GM18507 (cell line): Measurements from ENCODE around the gene SYNGR1.

ENCODE experiments used
- DNase-seq: peaks from one replicate; pipeline ENCODE4 v3.0.0; 2011; ENCODE audit warnings: low read depth; ENCODE audit not compliant: insufficient read length; ENCODE audit errors: extremely low spot score
- FAIRE-seq: peaks from 2 replicates; lab custom pipeline; 2011; peaks lifted over from hg19 to GRCh38; lab: Jason Lieb, UNC

SYNGR1 gene

DNA sequence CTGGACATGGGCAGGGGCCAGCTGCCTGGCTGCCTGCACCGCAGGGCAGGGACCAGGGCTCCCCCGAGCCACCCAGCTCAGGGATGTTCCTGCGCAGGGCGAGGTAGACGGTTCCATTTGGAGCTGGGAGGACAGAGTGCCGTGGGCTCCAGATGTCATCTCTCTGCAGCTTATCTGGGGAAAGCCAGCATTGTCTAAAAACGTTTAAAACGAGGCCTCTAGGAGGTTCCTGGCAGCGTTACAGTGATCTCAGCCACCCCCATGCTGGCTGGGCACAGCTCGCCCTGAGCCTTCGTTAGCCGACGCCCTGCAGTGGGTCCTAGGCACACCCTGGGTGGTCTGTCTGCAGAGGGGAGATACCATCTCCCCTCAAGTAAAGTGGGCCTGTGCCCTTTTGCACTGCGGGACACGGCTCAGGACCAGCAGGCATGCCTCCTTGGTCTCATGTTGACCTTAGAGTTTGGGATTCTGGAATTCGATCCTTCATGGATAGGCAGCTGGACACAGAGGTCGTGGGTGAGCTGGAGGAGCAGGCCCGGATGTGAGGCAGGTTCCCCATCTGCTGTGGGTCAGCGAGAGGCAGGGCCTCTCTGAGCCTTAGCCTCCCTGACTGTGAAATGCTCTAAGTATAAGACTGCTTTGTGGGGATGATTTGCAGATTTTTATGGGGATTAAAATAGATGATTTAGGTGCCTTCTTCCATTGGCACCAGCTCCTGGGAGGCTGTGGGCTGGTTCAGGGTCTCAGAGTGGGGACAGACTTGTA lies 14.1 kb downstream of the SYNGR1 start:
- DNase-seq (no peak), FAIRE-seq (no peak)

DNA sequence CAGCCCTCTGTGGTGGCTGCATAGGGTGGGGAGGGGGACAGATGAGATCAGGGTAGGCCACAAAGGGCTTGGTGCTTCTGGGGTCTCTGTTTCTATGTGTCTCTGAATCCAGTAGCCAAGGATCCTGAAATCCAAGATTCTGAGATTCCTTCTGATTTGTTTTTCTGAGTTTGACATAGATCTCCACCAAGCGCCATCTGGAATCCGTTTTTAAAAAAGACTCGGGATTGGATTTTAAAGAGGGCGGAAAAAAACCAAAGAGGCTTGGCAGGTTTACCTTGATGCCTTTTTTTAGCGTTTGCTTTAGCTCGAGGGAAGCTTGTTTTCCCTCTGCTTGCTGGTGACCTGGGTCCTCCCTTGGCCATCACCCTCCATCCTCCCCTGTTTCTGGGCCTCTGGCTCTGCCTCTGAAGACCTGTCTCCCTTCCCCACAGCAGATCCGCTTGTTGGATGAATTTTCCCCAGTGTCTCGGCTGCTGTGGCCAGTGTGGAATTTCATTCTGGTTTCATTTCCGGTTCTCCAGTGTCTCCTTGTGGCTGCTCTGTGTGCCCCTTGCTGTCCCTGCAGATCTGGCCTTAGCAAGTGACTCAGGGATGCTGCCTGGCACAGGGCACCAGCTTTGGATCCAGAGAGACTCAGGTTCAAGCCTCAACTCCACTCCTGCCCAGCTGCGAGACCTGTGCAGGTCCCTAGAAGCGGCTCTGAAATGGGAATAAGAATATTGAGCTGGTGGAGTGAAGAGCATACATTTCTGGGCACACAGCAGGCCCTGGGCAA lies 15.1 kb downstream of the SYNGR1 start:
- no peak for DNase-seq
- FAIRE-seq, result no peak

DNA sequence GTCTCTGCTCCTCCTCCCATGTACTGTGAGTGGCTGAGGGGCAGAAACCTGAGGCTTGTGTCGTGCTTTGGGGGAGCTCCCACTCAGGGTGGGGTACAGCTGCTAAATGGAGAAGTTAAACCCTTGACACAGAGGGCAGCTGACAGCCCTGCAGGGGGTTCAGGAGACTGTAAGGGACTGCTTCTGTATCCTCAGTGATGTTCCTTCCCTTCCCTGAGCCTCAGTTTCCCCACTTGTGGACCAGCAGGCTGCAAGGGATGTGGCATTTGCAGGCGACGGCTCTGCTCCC lies 15.6 kb downstream of the SYNGR1 start:
- no peak for FAIRE-seq
- no peak for DNase-seq

DNA sequence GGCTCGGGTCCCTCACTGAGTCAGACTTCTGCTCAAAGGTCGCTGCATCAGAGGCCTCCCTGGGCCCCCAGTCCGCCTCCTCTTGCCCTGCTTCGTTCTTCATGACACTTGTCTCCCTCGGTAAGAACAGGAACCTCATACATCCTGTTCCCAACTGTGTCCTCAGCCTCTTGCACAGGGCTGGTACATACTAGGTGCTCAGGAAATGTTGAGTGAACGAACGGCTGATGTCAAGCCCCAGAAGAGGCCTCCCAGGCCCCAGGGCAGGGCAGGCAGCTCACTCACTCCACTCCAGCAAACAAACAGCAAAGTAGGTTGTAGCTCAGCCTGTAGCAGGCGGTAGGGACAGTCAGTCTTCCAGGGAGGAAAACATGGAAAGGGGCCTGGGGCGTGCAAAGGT lies 17.2 kb downstream of the SYNGR1 start:
- DNase-seq (no peak), FAIRE-seq (no peak)

DNA sequence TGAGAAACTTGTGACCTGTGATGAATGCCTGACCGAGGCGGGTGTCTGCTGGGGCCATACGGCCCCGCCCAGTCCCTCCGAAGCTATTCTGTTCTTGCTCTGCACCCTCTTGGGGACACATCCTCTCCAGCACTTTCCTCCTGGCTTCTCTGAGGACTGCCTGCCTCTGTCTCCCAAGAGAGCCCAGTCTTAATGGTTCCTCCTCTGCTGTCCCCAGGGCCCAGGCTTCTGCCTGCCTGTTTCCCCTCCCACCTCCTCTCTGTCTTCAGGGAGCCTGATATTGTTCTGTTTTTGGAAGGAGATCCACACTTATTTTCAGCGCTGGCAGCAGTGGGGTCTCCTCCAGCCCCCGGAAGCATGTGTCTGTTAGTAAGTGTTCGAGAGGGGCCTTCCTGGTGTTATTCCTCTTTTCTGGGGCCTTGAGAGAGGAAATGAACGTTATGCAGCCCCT lies 18.7 kb downstream of the SYNGR1 start:
- FAIRE-seq (no peak), DNase-seq (no peak)

DNA sequence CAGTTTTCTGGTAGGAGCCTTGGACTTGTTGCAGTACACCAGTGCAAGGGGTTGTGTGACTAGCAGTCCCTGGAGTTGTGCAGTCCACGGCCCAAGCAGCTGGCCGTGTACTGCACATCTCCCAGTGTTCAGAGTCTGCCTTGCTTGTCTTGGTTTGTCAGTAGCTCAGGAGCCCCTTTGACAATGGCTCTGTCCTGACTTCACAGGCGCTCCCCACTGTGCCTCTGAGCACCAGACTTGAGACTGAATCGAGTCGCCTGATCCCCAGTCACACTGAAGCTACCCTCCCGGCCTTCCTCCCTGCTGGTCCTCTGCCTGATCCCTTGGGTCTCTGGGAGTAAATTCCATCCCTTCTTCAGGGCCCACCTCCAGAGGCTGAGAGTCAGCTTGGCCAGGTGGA lies 19.4 kb downstream of the SYNGR1 start:
- no peak for FAIRE-seq

DNA sequence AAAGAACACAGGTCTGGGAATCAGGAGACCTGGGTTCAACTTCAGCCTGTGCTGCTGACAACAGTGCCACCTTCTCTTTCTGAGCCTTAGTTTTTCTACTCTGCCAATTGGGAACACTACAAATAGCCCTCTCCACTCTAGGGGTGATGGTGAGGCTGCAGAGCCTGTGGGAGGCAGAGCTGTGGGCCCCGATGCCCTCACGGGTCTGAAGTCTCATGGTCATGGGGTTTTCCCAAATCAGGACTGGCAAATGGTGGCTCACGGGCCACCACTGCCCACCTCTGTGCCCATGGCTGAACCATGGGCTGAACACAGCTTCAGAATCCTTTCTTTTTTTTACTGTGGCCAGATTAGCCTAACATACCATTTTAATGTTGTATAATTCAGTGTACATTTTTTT lies 19.8 kb downstream of the SYNGR1 start:
- FAIRE-seq (no peak), DNase-seq (no peak)

More for the DNA sequence above, 19.4 kb downstream of the SYNGR1 start:
- no peak for DNase-seq

DNA sequence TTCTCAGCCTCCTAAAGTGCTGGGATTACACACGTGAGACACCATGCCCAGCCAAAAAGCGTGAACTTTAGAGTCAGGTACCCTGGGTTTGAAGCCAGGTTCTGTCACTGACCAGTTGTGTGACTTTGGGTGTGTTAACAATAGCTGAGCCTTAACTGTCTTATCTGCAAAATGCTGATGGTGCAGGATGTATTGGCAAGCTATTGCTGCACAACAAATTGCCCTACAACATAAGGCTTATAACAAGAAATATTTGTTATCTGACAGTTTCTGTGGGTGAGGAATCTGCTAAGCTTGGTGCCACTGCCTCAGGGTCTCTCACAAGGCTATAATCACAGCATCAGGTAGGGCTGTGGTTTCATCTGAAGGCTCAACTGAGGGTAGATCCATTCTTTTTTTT lies 21.9 kb downstream of the SYNGR1 start:
- FAIRE-seq, result no peak
- no peak for DNase-seq

DNA sequence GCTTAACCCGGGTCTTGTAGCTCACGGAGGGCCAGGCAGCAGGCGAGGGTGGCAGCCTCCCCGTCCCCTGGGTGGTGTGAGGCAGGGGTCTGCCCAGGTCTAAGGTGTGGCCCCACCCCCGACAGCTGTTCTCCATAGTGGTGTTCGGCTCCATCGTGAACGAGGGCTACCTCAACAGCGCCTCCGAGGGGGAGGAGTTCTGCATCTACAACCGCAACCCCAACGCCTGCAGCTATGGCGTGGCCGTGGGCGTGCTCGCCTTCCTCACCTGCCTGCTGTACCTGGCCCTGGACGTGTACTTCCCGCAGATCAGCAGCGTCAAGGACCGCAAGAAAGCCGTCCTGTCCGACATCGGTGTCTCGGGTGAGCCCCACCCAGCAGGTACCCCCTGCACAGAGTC lies 24.4 kb downstream of the SYNGR1 start:
- no peak for DNase-seq
- no peak for FAIRE-seq

DNA sequence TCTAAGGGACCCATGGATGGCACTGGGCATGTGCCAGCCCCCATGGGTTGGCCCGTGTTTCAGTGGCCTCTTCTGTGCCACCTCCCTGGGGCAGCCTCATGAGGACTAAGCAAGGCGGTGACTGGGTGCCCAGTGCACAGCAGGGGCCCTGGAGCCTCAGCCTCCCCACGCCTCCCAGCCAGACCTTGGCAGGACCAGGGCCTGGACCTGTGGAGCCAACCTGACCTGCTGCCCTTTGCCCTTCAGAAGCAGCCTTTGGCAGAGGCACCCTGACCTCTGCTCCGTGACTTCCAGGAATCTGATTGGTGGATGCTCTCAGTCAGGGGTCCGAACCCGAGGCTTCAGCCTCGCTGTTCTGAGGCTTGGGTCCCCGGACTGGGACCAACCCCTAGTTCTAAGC lies 25.0 kb downstream of the SYNGR1 start:
- DNase-seq, result no peak
- no peak for FAIRE-seq

DNA sequence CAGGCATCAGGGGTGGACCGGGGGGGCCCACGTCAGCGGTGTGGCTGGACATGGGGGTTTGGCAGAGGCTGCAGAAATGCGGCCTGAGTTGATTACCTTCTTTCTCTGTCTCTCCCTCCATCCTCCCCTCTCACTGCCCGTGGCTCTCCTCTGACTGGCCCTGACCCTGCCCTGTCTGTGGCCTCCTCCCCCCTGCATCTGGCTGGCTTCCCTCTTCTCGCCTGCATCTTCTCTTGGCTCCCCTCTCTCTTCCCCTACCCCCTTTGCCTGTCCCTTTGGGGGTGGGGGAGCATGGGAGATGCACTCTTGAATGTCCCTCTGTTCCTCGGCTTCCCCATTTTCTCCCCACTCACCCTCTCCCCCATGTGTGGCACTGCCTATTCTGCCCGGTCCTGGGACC lies 25.9 kb downstream of the SYNGR1 start:
- no peak for FAIRE-seq
- DNase-seq, result no peak

DNA sequence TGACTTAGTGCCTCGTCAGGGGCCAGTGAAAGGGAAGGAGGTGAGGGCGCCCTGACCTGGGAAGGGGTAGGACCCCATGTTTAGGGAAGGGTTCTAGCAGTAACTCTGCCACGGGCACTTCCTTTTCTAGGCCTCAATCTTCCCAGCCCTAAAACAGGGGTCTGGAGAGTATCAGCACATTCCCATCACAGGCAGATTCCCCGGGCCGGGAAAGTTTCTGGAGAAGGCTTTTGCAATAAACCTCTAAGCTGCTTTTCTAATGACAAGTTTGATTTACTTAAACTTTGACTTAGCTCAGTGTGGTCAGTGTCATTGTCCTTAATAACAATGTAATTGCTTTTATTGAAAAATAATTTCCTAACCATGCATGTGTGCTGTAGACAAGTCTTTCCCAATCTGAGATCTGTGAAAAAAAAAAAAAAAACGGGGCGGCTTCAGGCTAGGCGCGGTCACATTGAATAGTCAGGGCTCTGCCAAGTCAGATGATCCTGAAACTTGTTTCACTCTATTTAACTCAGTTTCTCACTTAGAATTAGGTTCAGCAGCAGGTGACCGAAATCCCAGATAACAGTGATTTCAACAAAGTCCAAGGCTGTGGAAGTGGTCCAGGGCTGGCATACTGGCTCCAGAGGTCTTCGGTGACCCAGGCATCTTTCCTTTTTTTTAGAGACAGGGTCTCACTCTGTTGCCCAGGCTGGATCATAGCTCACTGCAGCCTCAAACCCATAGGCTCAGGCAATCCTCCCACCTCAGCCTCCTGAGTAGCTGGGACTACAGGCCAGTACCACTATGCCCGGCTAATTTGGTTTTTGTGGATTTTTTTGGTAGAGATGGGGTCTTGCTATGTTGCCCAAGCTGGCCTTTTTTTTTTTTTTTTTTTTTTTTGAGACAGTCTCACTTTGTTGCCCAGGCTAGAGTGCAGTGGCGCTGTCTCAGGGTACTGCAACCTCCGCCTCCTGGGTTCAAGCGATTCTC lies 30.3 kb downstream of the SYNGR1 start:
- DNase-seq (no peak), FAIRE-seq (no peak)

DNA sequence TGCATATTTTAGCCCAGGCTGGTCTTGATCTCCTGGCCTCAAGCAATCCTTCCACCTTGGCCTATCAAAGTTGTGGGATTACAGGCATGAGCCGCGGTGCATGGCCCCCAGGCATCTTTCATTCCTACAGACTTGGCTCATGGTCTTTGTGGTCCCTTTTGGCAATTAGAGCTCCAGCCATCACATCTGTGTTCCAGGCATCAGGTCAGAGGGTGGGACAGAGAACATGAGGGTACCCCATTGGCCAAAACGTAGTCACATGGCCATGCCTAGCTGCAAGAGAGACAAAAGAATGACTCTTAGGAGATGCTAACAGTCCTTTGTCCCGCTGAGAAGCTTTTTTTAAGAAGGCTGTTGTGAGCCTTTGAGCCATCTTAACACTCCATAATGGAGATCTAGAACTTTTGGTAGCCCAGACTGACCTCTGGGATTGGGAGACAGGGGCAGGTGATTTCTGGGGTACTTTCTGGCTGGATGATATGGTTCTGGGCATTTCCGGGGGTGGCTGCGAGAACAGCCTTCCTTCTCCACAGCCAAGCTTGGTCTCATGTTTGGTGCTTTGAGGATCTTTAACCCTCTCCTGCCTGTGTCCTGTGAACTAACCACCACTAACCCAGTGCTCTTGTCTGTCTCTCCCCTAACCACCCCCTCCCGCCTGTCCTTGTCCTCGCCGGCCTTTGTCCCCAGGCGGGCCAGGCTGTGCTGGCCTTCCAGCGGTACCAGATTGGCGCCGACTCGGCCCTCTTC lies 31.4 kb downstream of the SYNGR1 start:
- no peak for FAIRE-seq
- DNase-seq, result no peak

DNA sequence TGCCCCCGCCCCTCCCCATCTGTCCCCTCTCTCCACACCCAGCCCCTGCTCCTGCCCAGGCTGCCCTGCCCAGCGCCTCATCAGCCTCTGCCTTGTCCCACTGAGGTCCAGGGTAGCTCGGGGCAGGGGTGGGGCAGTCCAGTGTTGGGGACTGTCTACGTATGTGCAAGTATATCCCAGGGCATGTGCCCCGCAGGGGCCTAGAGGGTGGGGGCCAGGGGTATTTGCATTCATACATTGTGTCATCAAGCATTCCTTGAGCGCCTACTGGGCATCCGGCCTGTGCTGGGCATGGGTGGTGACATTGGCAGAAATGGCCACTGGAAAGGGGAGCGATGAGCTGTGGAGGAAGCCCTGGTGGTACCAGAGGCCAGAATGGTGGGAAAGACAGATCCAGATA lies 32.1 kb downstream of the SYNGR1 start:
- no peak for FAIRE-seq
- DNase-seq, result no peak

DNA sequence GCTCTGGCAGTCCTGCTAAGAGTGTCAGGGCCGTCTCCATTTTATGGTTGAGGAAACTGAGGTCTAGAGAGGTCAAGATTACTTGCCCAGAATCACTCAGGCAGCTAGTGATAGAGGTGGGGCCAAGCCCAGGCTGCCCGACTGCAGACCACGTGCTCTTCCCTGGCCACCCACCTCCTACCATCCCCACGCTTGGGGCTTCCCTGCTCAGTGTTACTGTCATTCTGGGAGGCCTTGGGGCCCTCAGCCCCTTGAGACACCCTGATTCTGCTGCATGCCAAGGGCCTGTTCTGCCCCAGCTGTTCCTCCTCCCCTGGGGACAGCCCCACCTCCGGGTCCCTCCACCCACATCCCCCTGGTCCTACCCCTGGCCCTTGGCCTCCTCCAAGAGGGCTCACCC lies 32.6 kb downstream of the SYNGR1 start:
- FAIRE-seq (peak; percentile 81), DNase-seq (peak; percentile 11)

DNA sequence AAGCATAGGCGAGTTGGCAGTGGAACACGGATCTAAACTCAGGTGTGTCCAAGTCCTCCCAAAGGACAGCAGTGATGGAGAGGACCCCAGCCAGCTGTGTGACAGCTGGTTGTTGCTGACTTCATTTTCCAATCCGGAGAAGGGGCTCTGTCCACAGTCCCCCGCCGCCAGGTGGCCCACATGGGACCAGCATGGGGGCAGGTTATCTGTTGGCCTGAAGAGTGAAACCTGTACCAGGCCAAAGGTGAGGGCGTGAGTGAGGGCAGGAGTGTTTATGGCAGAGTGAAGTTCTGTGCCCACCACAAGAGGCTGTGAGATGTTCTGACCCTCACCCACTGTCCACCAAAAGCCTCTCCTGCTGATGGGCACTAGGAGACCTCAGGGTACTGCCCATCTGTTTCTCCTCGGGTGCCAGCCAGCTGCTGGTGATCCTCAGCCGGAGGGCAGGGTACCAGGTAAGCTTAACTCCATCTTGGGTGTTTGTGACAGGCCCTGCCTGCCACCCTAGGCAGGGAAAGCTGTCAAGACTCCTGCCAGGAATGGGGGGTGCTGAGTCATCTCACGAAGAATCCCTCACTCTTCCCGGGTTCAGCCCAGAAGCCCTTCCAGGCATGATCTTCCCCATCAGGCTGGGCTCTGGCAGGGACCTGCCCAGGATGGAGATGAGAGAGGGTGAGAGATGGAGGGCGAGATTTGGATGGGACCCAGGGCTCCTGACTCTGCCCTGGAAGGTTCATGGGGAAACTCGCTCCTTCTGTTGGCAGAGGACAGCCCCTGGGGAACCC lies 34.2 kb downstream of the SYNGR1 start:
- FAIRE-seq, result no peak
- DNase-seq, result no peak

DNA sequence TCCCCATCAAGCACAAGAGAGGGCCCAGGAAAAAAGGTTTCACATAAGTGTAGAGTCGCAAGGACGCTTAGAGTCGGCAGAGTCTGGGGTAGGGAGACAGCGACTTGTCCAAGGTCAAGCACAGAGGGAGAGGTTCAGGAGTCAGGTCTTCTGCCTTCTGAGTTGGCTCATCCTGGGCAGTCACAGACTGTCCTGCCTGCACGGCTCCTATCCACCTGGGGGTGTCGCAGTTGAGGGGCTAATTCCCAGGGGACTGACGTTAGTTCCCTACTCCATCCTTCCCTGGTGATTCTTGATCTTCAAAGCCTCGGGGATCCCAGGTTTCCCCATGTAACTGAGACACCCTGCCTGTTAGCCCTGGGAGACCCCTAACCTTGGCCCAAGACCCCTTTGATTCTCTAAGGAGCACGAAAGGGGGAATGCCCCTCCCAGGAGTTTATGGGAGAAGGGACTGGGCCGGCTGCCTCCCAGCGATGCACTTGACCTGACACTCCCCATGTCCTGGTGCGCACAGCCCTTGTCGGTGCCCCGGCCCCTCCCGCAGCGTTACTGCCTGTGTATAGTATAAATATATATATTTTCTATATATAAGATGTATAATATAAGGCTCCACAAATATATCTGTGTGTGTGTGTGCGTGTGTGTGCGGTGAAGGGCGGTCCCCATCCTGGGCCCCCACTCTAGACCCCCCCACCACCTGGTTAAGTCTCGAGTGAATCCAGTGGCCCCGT lies 35.1 kb downstream of the SYNGR1 start:
- DNase-seq (no peak), FAIRE-seq (no peak)
